HepG2 (cell line): Measurements from ENCODE around the gene MREG. TPM values are rescaled to one million over a fixed set of nuclear protein-coding genes. Genes with fewer than 3 reads are reported as not detected.
"Not testable (repeated sequence)": the region's sequence is repeated elsewhere in the genome, so short reads cannot be mapped to it uniquely, and the experiment has no call there.

Experiments
- ATAC-seq: fragments of 200-7000 bp; cut with Tn5 transposase; 3 replicates; pipeline ENCODE4 v1.9.1; 2020; ENCODE audit warnings: mild to moderate bottlenecking, moderate library complexity
- BruUV-seq: library from RNA; stranded (reverse); fragments of 400-500 nt; replicated peaks from 2 replicates; lab custom pipeline; 2021; lab: Mats Ljungman, UMichigan
- CTCF ChIA-PET: fragments of 300-600 bp; formaldehyde crosslinking; extraction: SDS; loops from one replicate; lab custom pipeline; 2021; ENCODE audit warnings: low total read pairs, inconsistent platforms, low intra/inter-chr PET ratio; lab: Yijun Ruan, JAX
- POLR2A ChIA-PET: fragments of 350-600 bp; sonication (Branson Sonifier 250); formaldehyde crosslinking; loops from one replicate; lab custom pipeline; 2020; ENCODE audit warnings: antibody characterized with exemption, inconsistent platforms; lab: Yijun Ruan, JAX
- DNase-seq: peaks from one replicate; pipeline ENCODE4 v3.0.0-alpha.2; 2015; ENCODE audit warnings: low spot score
- FAIRE-seq: peaks from 3 replicates; lab custom pipeline; 2011; peaks lifted over from hg19 to GRCh38; lab: Jason Lieb, UNC
- H2AFZ ChIP-seq: one replicate; pipeline ENCODE4 v1.6.1; 2011; ENCODE audit warnings: low read length, inconsistent platforms
- H3K27ac ChIP-seq: fragments of 300-600 bp; 3 replicates; pipeline ENCODE4 v1.8.0; 2011; ENCODE audit warnings: mixed run types, mild to moderate bottlenecking, mixed read lengths, low read length, inconsistent platforms; ENCODE audit not compliant: insufficient read depth; ENCODE audit errors: extremely low read length
- H3K27me3 ChIP-seq, 2 experiments: fragments of 200-600 bp in 1 of 2; 2 replicates in 1 of 2; 3 replicates in 1 of 2; pipeline versions ENCODE4 v1.6.0 to v1.8.0; 2011; ENCODE audit warnings: low read length in 2 of 2, mild to moderate bottlenecking in 2 of 2, moderate library complexity in 2 of 2, inconsistent platforms in 1 of 2; ENCODE audit not compliant: insufficient read depth in 2 of 2, control insufficient read depth in 1 of 2
- H3K36me3 ChIP-seq, 2 experiments: fragments of 200-600 bp in 1 of 2; replicated peaks in 1 of 2; 2 replicates in 1 of 2; 3 replicates in 1 of 2; pipeline versions ENCODE4 v1.5.1 to v1.8.0; 2011; ENCODE audit warnings: low read length in 2 of 2, inconsistent platforms in 1 of 2; ENCODE audit not compliant: insufficient read depth in 2 of 2, control insufficient read depth in 1 of 2
- H3K4me1 ChIP-seq: 2 replicates; pipeline ENCODE4 v1.5.1; 2012; ENCODE audit warnings: low read length, inconsistent platforms; ENCODE audit not compliant: insufficient read depth
- H3K4me2 ChIP-seq: 2 replicates; pipeline ENCODE4 v1.6.0; 2011; ENCODE audit warnings: low read depth, low read length, inconsistent platforms
- H3K4me3 ChIP-seq, 3 experiments: fragments of 200-600 bp in 1 of 3; sonication (generic), shearing (Covaris generic) in 1 of 3; replicated peaks in 1 of 3; 2 replicates each; pipeline ENCODE4 v1.5.1; 2011 to 2016; ENCODE audit warnings: low read length in 3 of 3, inconsistent platforms in 2 of 3, low read depth in 2 of 3, mild to moderate bottlenecking in 2 of 3, control low read depth in 1 of 3, mixed read lengths in 1 of 3; ENCODE audit not compliant: insufficient read depth in 1 of 3
- H3K79me2 ChIP-seq: one replicate; pipeline ENCODE4 v1.6.1; 2011; ENCODE audit warnings: low read length, inconsistent platforms; ENCODE audit not compliant: insufficient read depth
- H3K9ac ChIP-seq: 2 replicates; pipeline ENCODE4 v1.6.0; 2011; ENCODE audit warnings: mild to moderate bottlenecking, low read depth, low read length, inconsistent platforms; ENCODE audit not compliant: insufficient read depth
- H3K9me3 ChIP-seq: 2 replicates; pipeline ENCODE4 v1.5.1; 2012; ENCODE audit warnings: mild to moderate bottlenecking, low read length
- H4K20me1 ChIP-seq: 2 replicates; pipeline ENCODE4 v1.6.0; 2011; ENCODE audit warnings: inconsistent platforms, mild to moderate bottlenecking, low read length, moderate library complexity; ENCODE audit not compliant: insufficient read depth
- FOSL2 ChIP-seq: sonication (generic); formaldehyde crosslinking; IDR thresholded peaks from 2 replicates; pipeline ENCODE4 v1.4.0; 2020; ENCODE audit warnings: missing genetic modification reagents
- HIC2 ChIP-seq: sonication (generic); formaldehyde crosslinking; IDR thresholded peaks from 2 replicates; pipeline ENCODE4 v1.9.0; 2022; ENCODE audit warnings: low read depth, missing genetic modification reagents
- KLF16 ChIP-seq, 2 experiments: sonication (generic) in 1 of 2; formaldehyde crosslinking in 1 of 2; IDR thresholded peaks; 2 replicates each; pipeline versions ENCODE4 v1.6.1 to v1.8.0; 2016 to 2023; ENCODE audit warnings: missing genetic modification reagents in 2 of 2, missing compliant biosample characterization in 1 of 2
- STAG1 ChIP-seq: sonication (generic); formaldehyde crosslinking; IDR thresholded peaks from 2 replicates; pipeline ENCODE4 v1.4.0; 2020; ENCODE audit warnings: missing genetic modification reagents
- ZKSCAN8 ChIP-seq: IDR thresholded peaks from 2 replicates; pipeline ENCODE4 v1.6.1; 2016; ENCODE audit warnings: borderline replicate concordance, missing genetic modification reagents, missing compliant biosample characterization
- ZNF543 ChIP-seq: sonication (generic); formaldehyde crosslinking; IDR thresholded peaks from 2 replicates; pipeline ENCODE4 v1.4.0; 2020; ENCODE audit warnings: mild to moderate bottlenecking, missing genetic modification reagents
- ZNF879 ChIP-seq: sonication (generic); formaldehyde crosslinking; IDR thresholded peaks from 2 replicates; pipeline ENCODE4 v1.8.1; 2023; ENCODE audit warnings: missing genetic modification reagents
- WGBS: methylation state at CpG from one replicate; pipeline ENCODE4 v1.1.6; 2017; ENCODE audit warnings: low lambda C conversion rate; 5-methylcytosine and 5-hydroxymethylcytosine counted together
- in situ Hi-C: cut with HindIII; loops from 2 replicates; pipeline ENCODE4 v1.10.0; 2017; ENCODE audit warnings: low pct_unique_long_range_greater_than_20kb; ENCODE audit not compliant: extremely low pct_ligation_motif_present
- intact Hi-C: fragments of 100-400 bp; cut with micrococcal nuclease; formaldehyde crosslinking; loops from one replicate; pipeline ENCODE4 v1.10.0; 2022; ENCODE audit not compliant: unreplicated experiment
- polyA plus RNA-seq, 8 experiments: library from polyadenylated mRNA; depleted of rRNA in 3 of 8; stranded (reverse) in 7 of 8; unstranded in 1 of 8; fragments of >200 nt; fragmentation: Illumina TruSeq in 4 of 8; extraction: Trizol in 4 of 8; gene quantifications; 2 replicates each; pipeline versions ENCODE4 v1.2.1 to v1.2.3, GENCODE V29; 2011 to 2016; ENCODE audit warnings: low read depth in 4 of 8, missing spikeins in 1 of 8, mixed read lengths in 1 of 8; ENCODE audit not compliant: insufficient read depth in 1 of 8
- total RNA-seq, 5 experiments: library from RNA; depleted of rRNA; stranded (reverse); fragments of >200 nt; fragmentation: Illumina TruSeq; extraction: Trizol; gene quantifications; 2 replicates each; pipeline ENCODE4 v1.2.3, GENCODE V29; 2016; ENCODE audit warnings: low read depth in 1 of 5

Gene MREG
- total and polyA plus RNA-seq, 2 of the 13 experiments (the other 11 are each of a cell fraction or from before 2014, with no cell fraction given) = 7.5 to 23.3 TPM

- TF ChIP-seq ZKSCAN8 (CRISPR knock-in tag) = no peak
- TF ChIP-seq ZNF879 (CRISPR knock-in tag) = no peak
Measured at GRCh38 chr2:215958257-215958656, 55.1 kb downstream of the MREG start (continued).

GRCh38 chr2:215957354-215958122 lies 55.8 kb downstream of the MREG start:
- DNase-seq, H3K9me3 ChIP-seq, CTCF ChIA-PET, intact Hi-C loops, H4K20me1 ChIP-seq, H3K4me2 ChIP-seq, H3K4me1 ChIP-seq, H3K9ac ChIP-seq, in situ Hi-C loops, H2AFZ ChIP-seq, H3K79me2 ChIP-seq, FAIRE-seq, H3K4me3 ChIP-seq, H3K27me3 ChIP-seq, ATAC-seq, BruUV-seq, POLR2A ChIA-PET, H3K27ac ChIP-seq: not testable (repeated sequence)
- 99% methylated on average over 10 of the region's 10 CpGs for WGBS
- H3K36me3 ChIP-seq = peaks cover 12 to 16% of the 10 kb centered on the region in 2 experiments; a peak in 4 of 5 replicates

GRCh38 chr2:215952860-215953637 lies 60.3 kb downstream of the MREG start:
- no peaks in the 10 kb centered on the region; a peak in 2 of 5 replicates for H3K36me3 ChIP-seq
- H3K9me3 ChIP-seq = no peaks in the 10 kb centered on the region
- peaks cover 24% of the 10 kb centered on the region for H3K4me1 ChIP-seq
- no peaks in the 10 kb centered on the region for H3K79me2 ChIP-seq
- no TSS peak for BruUV-seq
- H3K9ac ChIP-seq = no peak overlapping the region
- DNase-seq = peak; percentile 31
- ChIA-PET CTCF (no interaction called here), POLR2A (interaction anchor here (0.9 kb wide), 1 partner anchor 71 kb away, joined by 3 read pairs; no protein-coding TSS in a partner anchor)
- TF ChIP-seq STAG1 (no peak), HIC2 (peak; percentile 36; the same call in 1 of the 2 replicates), FOSL2 (peak; percentile 52; the same call in 1 of the 2 replicates), ZNF543 (CRISPR knock-in tag) (no peak), KLF16 (CRISPR knock-in tag; IDR thresholded peaks at IDR 0.05) (no peak)
- H3K27ac ChIP-seq = no peak overlapping the region
- H4K20me1 ChIP-seq = no peaks in the 10 kb centered on the region
- no peak; the same call in 2 of the 3 replicates for ATAC-seq
- no peak overlapping the region for H2AFZ ChIP-seq
- no peaks in the 10 kb centered on the region for H3K27me3 ChIP-seq
- H3K4me3 ChIP-seq = no peak overlapping the region
- in situ Hi-C loops = loop anchor here (5.0 kb wide), 1 partner anchor 59 kb away; the partner anchor contains the start of gene MREG
- no peak for FAIRE-seq
- WGBS = 86% methylated on average over 4 of the region's 4 CpGs
- H3K4me2 ChIP-seq = no peak overlapping the region
- intact Hi-C loops = no loop called here
